Measurements from ENCODE around the gene RBMS3.

GRCh38 chr3:29318251-29318650, 37.4 kb downstream of the RBMS3 start:
- TF ChIP-seq CTCF (IDR thresholded peaks at IDR 0.05) (no peak), POLR2A (IDR thresholded peaks at IDR 0.05) (no peak)

Measured in thyroid gland (tissue), 4 donors.